HL-60 (cell line): ENCODE measurements around the gene ARFGEF2.

Experiments
- CTCF ChIP-seq: IDR thresholded peaks from one replicate; pipeline ENCODE4 v1.5.1; 2011; ENCODE audit warnings: low read length, control low read depth, inconsistent platforms; ENCODE audit not compliant: insufficient read depth
- GABPA ChIP-seq: IDR thresholded peaks from 2 replicates; pipeline ENCODE4 v1.6.1; 2012; ENCODE audit warnings: low read depth
- POLR2AphosphoS5 ChIP-seq: IDR thresholded peaks from 2 replicates; pipeline ENCODE4 v1.6.1; 2012; ENCODE audit warnings: low read depth
- REST ChIP-seq: IDR thresholded peaks from 2 replicates; pipeline ENCODE4 v1.6.1; 2012; ENCODE audit warnings: low read depth; ENCODE audit not compliant: insufficient replicate concordance
- SPI1 ChIP-seq: IDR thresholded peaks from 2 replicates; pipeline ENCODE4 v1.6.1; 2012; ENCODE audit warnings: low read depth, mild to moderate bottlenecking, borderline replicate concordance

GRCh38 chr20:48893374-48893773 lies 28.1 kb upstream of the ARFGEF2 start:
- TF ChIP-seq CTCF: no peak
- no peak for TF ChIP-seq POLR2AphosphoS5
- no peak for TF ChIP-seq GABPA
- TF ChIP-seq SPI1: no peak
- TF ChIP-seq REST: no peak
